ENCODE results near the gene HIVEP2.

- TF ChIP-seq POLR2A (IDR thresholded peaks at IDR 0.05), result no peak
- TF ChIP-seq CTCF (IDR thresholded peaks at IDR 0.05), result no peak
These were observed 98.1 kb downstream of the HIVEP2 start for GRCh38 chr6:142846883-142847287.

Measured in lower leg skin (tissue), 3 donors.